Activated naive CD4-positive, alpha-beta T cell treated with anti-CD3 and anti-CD28 coated beads, Interleukin-2, amount 50 U/mL, for 72 hours (primary cell): ENCODE measurements around the gene COL1A2. TPM values are rescaled to one million over a fixed set of nuclear protein-coding genes. Genes with fewer than 3 reads are reported as not detected.
A peak's percentile ranks its signal among the peaks of the same experiment; 100 is the strongest.

ENCODE experiments used
- ATAC-seq, 2 donors: fragments of 150-1000 bp; cut with Tn5 transposase; 2 replicates each; pipeline ENCODE4 v1.10.0; 2021; ENCODE audit warnings: mild to moderate bottlenecking in 2 of 2, moderate library complexity in 2 of 2
- DNase-seq, 2 donors: peaks; one replicate each; pipeline ENCODE4 v3.0.0; 2021 to 2022; ENCODE audit warnings: low spot score in 2 of 2
- H3K27ac Mint-ChIP-seq, 2 donors: one replicate each; pipeline ENCODE4 v1.8.0; 2022; ENCODE audit warnings: mild to moderate bottlenecking in 2 of 2, mixed read lengths in 2 of 2
- H3K36me3 Mint-ChIP-seq, 2 donors: one replicate each; pipeline ENCODE4 v1.8.0; 2022; ENCODE audit warnings: mixed read lengths in 2 of 2
- H3K9me3 Mint-ChIP-seq, 2 donors: one replicate each; pipeline ENCODE4 v1.8.0; 2022; ENCODE audit warnings: mixed read lengths in 2 of 2
- total RNA-seq, 2 donors: library from RNA; stranded (reverse); gene quantifications; one replicate each; pipeline ENCODE4 v1.2.3, GENCODE V29; 2022

COL1A2 gene
- total RNA-seq, 2 donors from 2014 or later = not detected

DNA sequence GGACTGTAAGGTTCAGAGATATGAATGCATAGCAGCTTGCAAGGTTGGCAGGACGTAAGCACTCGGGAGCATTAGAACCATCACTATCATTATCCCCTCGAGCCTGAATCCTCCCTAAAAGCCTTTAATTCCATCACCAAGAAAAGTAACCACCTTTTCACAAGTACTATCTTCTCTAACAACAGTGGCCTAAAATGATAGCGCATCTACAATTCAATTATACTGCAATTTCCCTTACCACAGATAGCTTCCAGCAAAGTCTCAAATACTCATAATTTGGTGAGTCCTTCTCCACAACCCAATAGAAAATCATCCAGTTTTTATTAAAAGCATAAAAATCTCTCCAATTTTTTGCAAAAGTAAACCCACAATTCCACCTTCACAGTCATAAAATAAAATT, 42.0 kb downstream of the COL1A2 start:
- DNase-seq (no peak), ATAC-seq (no peak)
- Mint-ChIP-seq H3K9me3 (no peaks in the 10 kb centered on the region), H3K36me3 (no peaks in the 10 kb centered on the region), H3K27ac (no peak overlapping the region)

GRCh38 chr7:94439893-94440381, 45.2 kb downstream of the COL1A2 start:
- Mint-ChIP-seq H3K9me3 (no peaks in the 10 kb centered on the region), H3K27ac (no peak overlapping the region), H3K36me3 (no peaks in the 10 kb centered on the region)
- DNase-seq (no peak), ATAC-seq (no peak)

- Mint-ChIP-seq H3K27ac (no peak overlapping the region), H3K36me3 (no peaks in the 10 kb centered on the region), H3K9me3 (no peaks in the 10 kb centered on the region)
- ATAC-seq (no peak), DNase-seq (no peak)
Measured at GRCh38 chr7:94440451-94441039, 45.9 kb downstream of the COL1A2 start.

- H3K36me3 Mint-ChIP-seq = no peaks in the 10 kb centered on the region
- no peak for DNase-seq
- ATAC-seq = no peak
- no peak overlapping the region for H3K27ac Mint-ChIP-seq
- H3K9me3 Mint-ChIP-seq = no peaks in the 10 kb centered on the region
Measured at GRCh38 chr7:94441138-94441537, 46.4 kb downstream of the COL1A2 start.

DNA sequence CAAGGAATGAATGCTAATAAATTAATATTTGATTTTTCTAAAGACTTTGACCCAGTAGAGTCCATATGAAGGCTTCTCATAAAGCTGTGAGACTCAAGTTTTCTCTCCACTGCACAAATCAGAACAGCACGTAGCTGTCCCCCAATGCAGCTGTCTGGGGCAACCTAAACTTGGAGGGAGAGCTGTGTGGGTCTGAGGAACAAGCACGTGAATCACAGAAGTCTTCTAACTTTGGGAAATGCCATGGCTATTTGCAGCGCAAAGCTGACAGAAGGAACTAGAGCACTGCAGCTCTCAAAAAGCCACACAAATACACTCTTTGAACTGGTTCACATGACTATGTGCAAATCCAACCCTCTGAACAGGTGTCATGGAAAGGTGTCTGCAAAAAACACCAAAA, 47.9 kb downstream of the COL1A2 start:
- H3K36me3 Mint-ChIP-seq = no peaks in the 10 kb centered on the region
- H3K27ac Mint-ChIP-seq = no peak overlapping the region
- DNase-seq = no peak
- no peak for ATAC-seq
- no peaks in the 10 kb centered on the region for H3K9me3 Mint-ChIP-seq

GRCh38 chr7:94444813-94445212, 50.1 kb downstream of the COL1A2 start:
- ATAC-seq = no peak

DNA sequence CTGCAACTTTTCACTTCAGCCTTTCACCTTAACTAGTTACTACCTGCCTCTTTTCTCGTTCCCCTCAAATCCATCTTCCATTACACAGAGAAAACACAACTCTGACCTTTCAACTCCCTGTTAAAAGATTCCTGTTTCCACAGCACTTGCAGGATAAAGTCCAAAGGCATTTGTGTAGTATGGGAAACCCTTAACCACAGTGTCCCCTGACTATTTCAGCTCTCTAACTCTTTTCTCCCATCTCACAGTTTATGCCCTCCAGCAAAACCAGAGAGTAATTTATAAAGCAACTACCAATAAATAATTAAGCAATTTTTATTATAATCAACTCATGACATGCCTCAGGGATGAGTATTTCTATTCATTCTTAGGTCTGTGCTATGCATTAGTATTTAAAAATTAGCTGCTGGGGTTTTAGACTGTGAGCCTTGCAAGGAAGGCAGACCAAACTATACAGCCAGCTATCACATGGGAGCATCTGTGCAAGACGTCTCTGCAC, 51.0 kb downstream of the COL1A2 start:
- ATAC-seq (no peak), DNase-seq (no peak)
- H3K36me3 Mint-ChIP-seq = no peaks in the 10 kb centered on the region
- H3K9me3 Mint-ChIP-seq = no peaks in the 10 kb centered on the region
- H3K27ac Mint-ChIP-seq = no peak overlapping the region

More at GRCh38 chr7:94444813-94445212, 50.1 kb downstream of the COL1A2 start:
- H3K27ac Mint-ChIP-seq = no peak overlapping the region
- no peak for DNase-seq
- H3K36me3 Mint-ChIP-seq = no peaks in the 10 kb centered on the region
- H3K9me3 Mint-ChIP-seq = no peaks in the 10 kb centered on the region

GRCh38 chr7:94446308-94446707, 51.6 kb downstream of the COL1A2 start:
- no peaks in the 10 kb centered on the region for H3K36me3 Mint-ChIP-seq
- ATAC-seq (no peak), DNase-seq (no peak)
- H3K27ac Mint-ChIP-seq = no peak overlapping the region
- no peaks in the 10 kb centered on the region for H3K9me3 Mint-ChIP-seq

DNA sequence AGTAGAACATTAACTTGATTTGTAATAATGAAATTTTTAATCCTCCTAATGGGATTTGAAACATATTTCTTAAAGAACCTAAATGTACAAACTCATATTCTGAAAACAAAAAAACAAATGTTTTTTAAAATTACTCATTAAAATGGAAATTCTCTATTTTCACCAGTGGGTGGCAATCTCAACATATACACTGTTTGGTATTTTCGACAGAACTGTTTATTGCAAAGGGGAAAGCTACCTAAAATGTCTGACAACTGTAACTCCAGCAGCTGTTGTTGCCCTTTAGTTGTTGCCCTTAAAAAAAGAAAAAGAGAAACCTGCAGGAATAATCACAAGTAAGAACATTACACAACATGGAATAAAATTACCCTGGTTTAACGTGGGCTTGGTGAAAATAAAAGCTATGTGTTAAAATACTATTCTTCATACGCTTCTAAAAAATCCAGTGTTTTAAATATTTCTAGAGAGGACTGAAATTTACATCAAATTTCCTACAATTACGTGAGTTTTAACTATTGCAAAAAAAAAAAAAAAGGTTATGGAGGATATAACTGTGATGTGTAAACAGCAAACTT, 54.5 kb downstream of the COL1A2 start:
- no peaks in the 10 kb centered on the region for H3K9me3 Mint-ChIP-seq
- DNase-seq = no peak
- no peak for ATAC-seq
- H3K36me3 Mint-ChIP-seq = no peaks in the 10 kb centered on the region
- no peak overlapping the region for H3K27ac Mint-ChIP-seq

DNA sequence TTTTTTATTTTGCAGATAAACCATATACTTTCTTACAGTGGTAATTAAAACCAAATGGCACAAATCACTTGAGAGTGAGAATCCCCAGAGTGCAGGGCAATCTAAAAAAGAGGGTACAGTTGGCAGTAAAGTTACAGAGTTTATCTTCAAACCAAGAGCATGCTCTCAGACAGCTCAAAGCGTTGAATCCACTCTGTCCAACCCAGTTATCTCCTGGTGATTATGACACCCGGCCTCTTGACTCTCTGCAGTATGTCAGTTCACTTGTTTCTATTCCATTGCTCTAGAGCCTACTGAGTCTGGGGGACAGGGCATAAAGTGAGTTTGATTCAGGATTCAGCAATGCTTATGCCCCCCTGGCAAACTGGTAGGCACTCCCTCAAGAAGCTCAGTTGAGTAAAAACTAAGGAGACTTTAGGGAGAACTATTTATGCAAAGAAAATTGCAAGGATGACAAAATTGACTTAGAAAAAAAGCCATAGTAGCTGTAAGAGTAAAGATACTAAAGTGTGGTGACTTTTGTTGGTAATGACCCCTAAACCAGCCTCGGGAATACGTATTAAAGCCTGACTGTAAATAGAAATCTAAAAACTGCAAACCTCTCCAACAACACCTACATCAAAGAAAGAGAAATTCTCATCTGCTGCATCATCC, 55.5 kb downstream of the COL1A2 start:
- ATAC-seq (no peak), DNase-seq (no peak)
- Mint-ChIP-seq H3K9me3 (no peaks in the 10 kb centered on the region), H3K27ac (no peak overlapping the region), H3K36me3 (no peaks in the 10 kb centered on the region)

- H3K36me3 Mint-ChIP-seq = no peaks in the 10 kb centered on the region
- H3K9me3 Mint-ChIP-seq = no peaks in the 10 kb centered on the region
- ATAC-seq (no peak), DNase-seq (no peak)
- no peak overlapping the region for H3K27ac Mint-ChIP-seq
Measured at GRCh38 chr7:94451187-94451586, 56.5 kb downstream of the COL1A2 start.

DNA sequence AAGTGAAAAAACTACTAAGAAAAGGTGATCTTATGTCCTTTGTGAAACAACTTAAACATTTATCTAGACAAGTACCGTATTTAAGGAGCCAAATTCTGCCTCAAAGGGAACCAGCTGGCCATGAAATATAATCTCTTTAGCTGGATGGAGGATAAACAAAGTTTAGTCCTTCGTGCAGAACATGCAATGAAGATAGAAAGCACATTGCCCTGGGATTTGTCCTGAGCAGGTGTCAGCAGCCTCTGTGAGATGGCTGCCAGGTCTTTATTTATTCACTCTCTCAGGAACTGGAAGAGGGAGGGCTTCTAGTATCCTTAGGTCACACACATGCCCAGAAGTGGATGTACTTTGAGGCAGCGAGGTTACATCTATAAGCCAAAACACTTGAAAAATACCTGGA, 57.5 kb downstream of the COL1A2 start:
- Mint-ChIP-seq H3K27ac (no peak overlapping the region), H3K36me3 (no peaks in the 10 kb centered on the region), H3K9me3 (no peaks in the 10 kb centered on the region)
- no peak for DNase-seq
- no peak for ATAC-seq

DNA sequence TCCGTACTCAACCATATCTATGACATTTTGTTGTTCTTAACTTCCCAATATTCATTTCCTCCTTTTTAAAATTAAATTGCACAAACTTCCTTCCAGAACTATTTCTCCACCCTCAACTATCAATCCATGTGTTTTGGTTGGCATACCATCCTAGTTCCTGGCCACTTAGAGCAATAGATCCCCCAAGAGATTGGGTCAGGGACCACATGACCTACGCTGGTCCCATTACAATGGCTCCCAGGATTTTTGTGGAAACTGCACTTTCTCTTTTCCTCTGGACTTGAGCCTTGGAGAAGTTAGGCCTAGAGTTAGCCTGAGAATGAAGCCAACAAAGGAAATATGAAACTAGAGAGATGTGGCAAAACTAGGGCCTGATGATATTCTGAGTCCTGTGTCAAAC, 59.2 kb downstream of the COL1A2 start:
- Mint-ChIP-seq H3K36me3 (no peaks in the 10 kb centered on the region), H3K27ac (no peak overlapping the region), H3K9me3 (no peaks in the 10 kb centered on the region)
- DNase-seq (no peak), ATAC-seq (no peak)

- H3K9me3 Mint-ChIP-seq = no peaks in the 10 kb centered on the region
- no peaks in the 10 kb centered on the region for H3K36me3 Mint-ChIP-seq
- DNase-seq (no peak), ATAC-seq (no peak)
- no peak overlapping the region for H3K27ac Mint-ChIP-seq
Measured at GRCh38 chr7:94458041-94458440, 63.3 kb downstream of the COL1A2 start.

GRCh38 chr7:94466516-94466915, 71.8 kb downstream of the COL1A2 start:
- peaks cover 4 to 5% of the 10 kb centered on the region in 2 donors for H3K9me3 Mint-ChIP-seq
- H3K27ac Mint-ChIP-seq = no peak overlapping the region
- peaks cover 0 to 4% of the 10 kb centered on the region in 2 donors for H3K36me3 Mint-ChIP-seq
- ATAC-seq (no peak), DNase-seq (no peak)

GRCh38 chr7:94471604-94472003, 76.9 kb downstream of the COL1A2 start:
- peaks cover 0 to 4% of the 10 kb centered on the region in 2 donors for H3K36me3 Mint-ChIP-seq
- no peak for ATAC-seq
- H3K27ac Mint-ChIP-seq = no peak overlapping the region
- H3K9me3 Mint-ChIP-seq = peaks cover 4 to 5% of the 10 kb centered on the region in 2 donors
- DNase-seq = no peak

DNA sequence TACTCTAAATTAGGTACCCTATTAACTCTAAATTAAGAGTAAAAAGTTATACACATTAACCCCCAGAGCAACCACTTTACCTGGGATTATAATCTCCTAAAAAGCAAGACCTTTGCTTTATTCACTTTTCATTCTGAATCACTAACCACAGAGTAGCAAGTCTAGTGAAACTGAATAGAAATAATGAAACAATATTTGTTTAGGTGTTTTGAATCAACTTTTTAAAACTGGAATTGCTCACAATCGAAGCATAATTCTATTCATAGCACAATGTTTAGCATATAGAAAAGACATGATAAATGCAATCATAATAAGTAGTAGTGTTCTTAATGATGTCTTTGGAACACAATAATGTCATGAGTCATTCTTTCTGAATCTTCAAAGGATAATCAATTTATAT, 77.9 kb downstream of the COL1A2 start:
- Mint-ChIP-seq H3K9me3 (peaks cover 4 to 5% of the 10 kb centered on the region in 2 donors), H3K36me3 (peaks cover 0 to 4% of the 10 kb centered on the region in 2 donors), H3K27ac (no peak overlapping the region)
- DNase-seq (no peak), ATAC-seq (peak in 1 of 2 donors; percentile 83)
